ENCODE measurements around the gene TNNI2. TPM values are rescaled to one million over a fixed set of nuclear protein-coding genes. Genes with fewer than 3 reads are reported as not detected.

TNNI2 gene
- total RNA-seq, 1 experiment from 2014 or later: 0.46 TPM

DNA sequence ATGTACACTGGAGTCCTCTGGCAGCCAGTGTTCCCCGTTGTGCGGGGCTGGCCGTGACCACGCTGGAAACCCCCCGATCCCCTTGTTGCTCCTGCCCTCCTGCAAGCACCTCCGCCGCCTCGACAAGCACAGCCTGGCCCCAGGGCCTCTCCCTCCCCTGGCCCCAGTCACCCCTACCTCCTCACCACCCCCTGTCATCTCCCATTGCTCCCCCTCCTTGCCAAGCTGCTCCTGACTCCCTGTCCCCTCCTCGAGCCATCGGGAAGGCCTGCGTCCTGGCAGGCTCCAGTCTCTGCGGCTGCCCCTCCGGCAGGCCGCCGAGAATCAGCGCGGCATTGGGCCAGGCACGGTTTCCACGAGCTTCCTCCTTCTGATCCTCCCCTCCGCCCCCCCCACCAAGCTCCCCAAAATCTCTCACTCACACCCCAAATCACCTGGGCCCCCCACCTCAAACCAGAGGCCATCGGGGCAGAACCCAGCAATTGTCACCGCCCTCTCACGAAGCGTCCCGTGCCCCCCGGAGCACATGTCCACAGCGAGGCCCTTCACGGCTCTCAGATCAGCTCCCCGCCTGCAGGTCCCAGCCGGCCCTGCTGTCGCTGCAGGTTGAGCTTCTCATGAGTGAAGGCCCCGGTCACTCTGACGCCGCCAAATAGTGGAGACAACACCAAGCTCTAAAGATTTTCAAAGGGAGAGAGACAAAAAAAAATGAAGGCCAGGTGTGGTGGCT, 8.4 kb downstream of the TNNI2 start:
- no peak for ATAC-seq
- TF ChIP-seq TCF7L2 (IDR thresholded peaks at IDR 0.05; ENCODE audit: low read depth, low read length): no peak
- no peak for TF ChIP-seq SIN3A (IDR thresholded peaks at IDR 0.05; ENCODE audit: borderline replicate concordance, insufficient read depth, low read depth, low read length)
- TF ChIP-seq, protein P1, sequence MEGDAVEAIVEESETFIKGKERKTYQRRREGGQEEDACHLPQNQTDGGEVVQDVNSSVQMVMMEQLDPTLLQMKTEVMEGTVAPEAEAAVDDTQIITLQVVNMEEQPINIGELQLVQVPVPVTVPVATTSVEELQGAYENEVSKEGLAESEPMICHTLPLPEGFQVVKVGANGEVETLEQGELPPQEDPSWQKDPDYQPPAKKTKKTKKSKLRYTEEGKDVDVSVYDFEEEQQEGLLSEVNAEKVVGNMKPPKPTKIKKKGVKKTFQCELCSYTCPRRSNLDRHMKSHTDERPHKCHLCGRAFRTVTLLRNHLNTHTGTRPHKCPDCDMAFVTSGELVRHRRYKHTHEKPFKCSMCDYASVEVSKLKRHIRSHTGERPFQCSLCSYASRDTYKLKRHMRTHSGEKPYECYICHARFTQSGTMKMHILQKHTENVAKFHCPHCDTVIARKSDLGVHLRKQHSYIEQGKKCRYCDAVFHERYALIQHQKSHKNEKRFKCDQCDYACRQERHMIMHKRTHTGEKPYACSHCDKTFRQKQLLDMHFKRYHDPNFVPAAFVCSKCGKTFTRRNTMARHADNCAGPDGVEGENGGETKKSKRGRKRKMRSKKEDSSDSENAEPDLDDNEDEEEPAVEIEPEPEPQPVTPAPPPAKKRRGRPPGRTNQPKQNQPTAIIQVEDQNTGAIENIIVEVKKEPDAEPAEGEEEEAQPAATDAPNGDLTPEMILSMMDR (IDR thresholded peaks at IDR 0.05): no peak
- no peak for TF ChIP-seq POLR2AphosphoS5 (IDR thresholded peaks at IDR 0.05; ENCODE audit: low read depth, low read length)
- TF ChIP-seq, protein P2, sequence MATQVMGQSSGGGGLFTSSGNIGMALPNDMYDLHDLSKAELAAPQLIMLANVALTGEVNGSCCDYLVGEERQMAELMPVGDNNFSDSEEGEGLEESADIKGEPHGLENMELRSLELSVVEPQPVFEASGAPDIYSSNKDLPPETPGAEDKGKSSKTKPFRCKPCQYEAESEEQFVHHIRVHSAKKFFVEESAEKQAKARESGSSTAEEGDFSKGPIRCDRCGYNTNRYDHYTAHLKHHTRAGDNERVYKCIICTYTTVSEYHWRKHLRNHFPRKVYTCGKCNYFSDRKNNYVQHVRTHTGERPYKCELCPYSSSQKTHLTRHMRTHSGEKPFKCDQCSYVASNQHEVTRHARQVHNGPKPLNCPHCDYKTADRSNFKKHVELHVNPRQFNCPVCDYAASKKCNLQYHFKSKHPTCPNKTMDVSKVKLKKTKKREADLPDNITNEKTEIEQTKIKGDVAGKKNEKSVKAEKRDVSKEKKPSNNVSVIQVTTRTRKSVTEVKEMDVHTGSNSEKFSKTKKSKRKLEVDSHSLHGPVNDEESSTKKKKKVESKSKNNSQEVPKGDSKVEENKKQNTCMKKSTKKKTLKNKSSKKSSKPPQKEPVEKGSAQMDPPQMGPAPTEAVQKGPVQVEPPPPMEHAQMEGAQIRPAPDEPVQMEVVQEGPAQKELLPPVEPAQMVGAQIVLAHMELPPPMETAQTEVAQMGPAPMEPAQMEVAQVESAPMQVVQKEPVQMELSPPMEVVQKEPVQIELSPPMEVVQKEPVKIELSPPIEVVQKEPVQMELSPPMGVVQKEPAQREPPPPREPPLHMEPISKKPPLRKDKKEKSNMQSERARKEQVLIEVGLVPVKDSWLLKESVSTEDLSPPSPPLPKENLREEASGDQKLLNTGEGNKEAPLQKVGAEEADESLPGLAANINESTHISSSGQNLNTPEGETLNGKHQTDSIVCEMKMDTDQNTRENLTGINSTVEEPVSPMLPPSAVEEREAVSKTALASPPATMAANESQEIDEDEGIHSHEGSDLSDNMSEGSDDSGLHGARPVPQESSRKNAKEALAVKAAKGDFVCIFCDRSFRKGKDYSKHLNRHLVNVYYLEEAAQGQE (IDR thresholded peaks at IDR 0.05; ENCODE audit: insufficient read depth in 1 of 2, low read depth in 2 of 2, low read length in 1 of 2): no peak

DNA sequence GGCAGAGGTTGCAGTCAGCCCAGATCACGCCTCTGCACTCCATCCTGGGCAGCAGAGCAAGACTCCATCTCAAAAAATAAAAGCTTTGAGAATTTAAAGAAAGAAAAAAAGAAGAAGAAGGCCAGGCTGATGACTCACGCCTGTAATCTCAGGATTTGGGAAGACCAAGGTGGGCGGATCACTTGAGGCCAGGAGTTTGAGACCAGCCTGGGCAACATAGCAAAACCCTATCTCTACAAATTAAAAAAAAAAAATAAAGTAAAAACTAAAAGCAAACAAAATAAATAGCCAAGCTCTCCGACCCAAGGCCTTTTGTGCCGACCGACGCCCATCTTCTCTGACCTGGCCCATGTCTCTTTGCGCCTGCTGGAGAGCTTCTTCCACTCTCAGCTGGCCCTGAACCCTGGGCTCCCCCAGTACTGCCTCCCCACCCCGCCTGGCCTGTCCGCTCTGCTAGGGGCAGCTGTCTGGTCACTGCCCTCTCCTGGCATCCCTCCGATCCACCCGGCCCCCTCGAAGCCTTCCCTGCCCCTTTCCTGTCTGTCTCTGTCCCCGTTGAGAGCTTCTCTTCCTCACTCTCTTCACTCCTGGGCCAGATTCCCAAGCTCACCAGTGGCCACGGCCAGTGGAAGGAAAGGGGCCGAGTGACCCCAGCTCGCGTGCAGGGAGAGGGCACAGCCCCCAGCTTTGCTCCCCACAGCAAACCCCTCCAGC, 9.3 kb downstream of the TNNI2 start:
- ChIA-PET POLR2A (interaction anchor here (0.7 kb wide), 1 partner anchor 82 kb away, joined by 9 read pairs; no protein-coding TSS in a partner anchor), CTCF (interaction anchor here (0.6 to 1.3 kb wide), 3 partner anchors 15 to 71 kb away, joined by 4 to 5 read pairs (median 4); partner anchors contain the start of gene TNNT3)
- Histone ChIP-seq H3K9me3 (ENCODE audit: control insufficient read depth, insufficient read depth, low read depth, low read length) (no peaks in the 10 kb centered on the region), H3K27me3 (ENCODE audit: control insufficient read depth, insufficient read depth, low read length) (no peaks in the 10 kb centered on the region), H3K36me3 (ENCODE audit: control insufficient read depth, insufficient read depth, low read length) (no peaks in the 10 kb centered on the region), H3K4me3 (ENCODE audit: low read depth in 2 of 2, low read length in 2 of 2) (no peak overlapping the region), H3K4me1 (ENCODE audit: control insufficient read depth, insufficient read depth, low read length) (peaks cover 10% of the 10 kb centered on the region), H3K27ac (ENCODE audit: low read length) (no peak overlapping the region)
- intact Hi-C loops (cut with micrococcal nuclease; ENCODE audit: unreplicated experiment): no loop called here
- in situ Hi-C loops (cut with HindIII; ENCODE audit: low pct_unique_long_range_greater_than_20kb, low sequenced_read_pairs): no loop called here
- DNase-seq (ENCODE audit: low read depth, low spot score) (no peak), ATAC-seq (no peak)
- BruUV-seq (replicated peaks): no TSS peak
- TF ChIP-seq, protein P2 (IDR thresholded peaks at IDR 0.05; ENCODE audit: insufficient read depth in 1 of 2, low read depth in 2 of 2, low read length in 1 of 2): no peak
- TF ChIP-seq TCF7L2 (IDR thresholded peaks at IDR 0.05; ENCODE audit: low read depth, low read length) (no peak), SIN3A (IDR thresholded peaks at IDR 0.05; ENCODE audit: borderline replicate concordance, insufficient read depth, low read depth, low read length) (no peak), POLR2AphosphoS5 (IDR thresholded peaks at IDR 0.05; ENCODE audit: low read depth, low read length) (no peak)
- TF ChIP-seq, protein P1 (IDR thresholded peaks at IDR 0.05): no peak

More for the DNA sequence above, 8.4 kb downstream of the TNNI2 start:
- Histone ChIP-seq H3K36me3 (ENCODE audit: control insufficient read depth, insufficient read depth, low read length) (no peaks in the 10 kb centered on the region), H3K9me3 (ENCODE audit: control insufficient read depth, insufficient read depth, low read depth, low read length) (no peaks in the 10 kb centered on the region), H3K4me1 (ENCODE audit: control insufficient read depth, insufficient read depth, low read length) (peaks cover 10% of the 10 kb centered on the region), H3K4me3 (ENCODE audit: low read depth in 2 of 2, low read length in 2 of 2) (no peak overlapping the region), H3K27me3 (ENCODE audit: control insufficient read depth, insufficient read depth, low read length) (no peaks in the 10 kb centered on the region), H3K27ac (ENCODE audit: low read length) (no peak overlapping the region)
- no peak for DNase-seq (ENCODE audit: low read depth, low spot score)
- in situ Hi-C loops (cut with HindIII; ENCODE audit: low pct_unique_long_range_greater_than_20kb, low sequenced_read_pairs): no loop called here
- intact Hi-C loops (cut with micrococcal nuclease; ENCODE audit: unreplicated experiment): no loop called here
- CTCF ChIA-PET: interaction anchor here (0.6 to 0.8 kb wide), 2 partner anchors 14 to 72 kb away, joined by 4 to 5 read pairs; partner anchors contain the start of gene TNNT3
- BruUV-seq (replicated peaks): no TSS peak
- POLR2A ChIA-PET: interaction anchor here (0.7 kb wide), 1 partner anchor 26 kb away, joined by 3 read pairs; no protein-coding TSS in a partner anchor
